Measurements from ENCODE around the gene RRAGB. TPM values are rescaled to one million over a fixed set of nuclear protein-coding genes. Genes with fewer than 3 reads are reported as not detected.
A peak's percentile ranks its signal among the peaks of the same experiment; 100 is the strongest.
"Not testable (repeated sequence)": the region's sequence is repeated elsewhere in the genome, so short reads cannot be mapped to it uniquely, and the experiment has no call there.

RRAGB gene
- total RNA-seq, 1 donor from 2014 or later = 27.8 TPM

DNA sequence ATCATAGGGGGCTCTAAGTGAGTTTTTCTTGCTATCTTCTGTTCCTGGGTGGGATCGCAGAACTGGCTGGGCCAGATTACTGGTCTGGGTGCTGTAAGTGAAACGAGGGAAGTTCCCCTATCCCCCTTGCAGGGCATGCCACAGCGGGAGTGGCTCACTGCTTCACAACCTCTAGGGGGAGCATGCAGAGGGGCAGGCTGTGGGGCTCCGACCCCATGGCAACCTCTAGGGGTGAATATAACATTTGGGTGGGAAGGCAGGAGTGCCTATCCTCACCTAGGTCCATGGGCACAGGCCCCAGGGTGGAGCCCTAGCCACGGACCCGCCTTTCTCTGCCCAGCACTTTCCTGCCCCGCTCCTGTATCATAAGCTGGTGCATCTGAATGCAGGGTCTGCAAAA, 1.7 kb upstream of the RRAGB start:
- Mint-ChIP-seq H3K27ac (no peak overlapping the region), H3K4me3 (no peak overlapping the region), H3K36me3 (peaks cover 5% of the 10 kb centered on the region), H3K4me1 (peaks cover 16% of the 10 kb centered on the region), H3K27me3 (ENCODE audit: low read depth) (no peaks in the 10 kb centered on the region), H3K9me3 (peaks cover 30% of the 10 kb centered on the region)
- no peak for DNase-seq (ENCODE audit: low spot score in 2 of 2, unreplicated experiment in 2 of 2)
- TF ChIP-seq, protein P1, sequence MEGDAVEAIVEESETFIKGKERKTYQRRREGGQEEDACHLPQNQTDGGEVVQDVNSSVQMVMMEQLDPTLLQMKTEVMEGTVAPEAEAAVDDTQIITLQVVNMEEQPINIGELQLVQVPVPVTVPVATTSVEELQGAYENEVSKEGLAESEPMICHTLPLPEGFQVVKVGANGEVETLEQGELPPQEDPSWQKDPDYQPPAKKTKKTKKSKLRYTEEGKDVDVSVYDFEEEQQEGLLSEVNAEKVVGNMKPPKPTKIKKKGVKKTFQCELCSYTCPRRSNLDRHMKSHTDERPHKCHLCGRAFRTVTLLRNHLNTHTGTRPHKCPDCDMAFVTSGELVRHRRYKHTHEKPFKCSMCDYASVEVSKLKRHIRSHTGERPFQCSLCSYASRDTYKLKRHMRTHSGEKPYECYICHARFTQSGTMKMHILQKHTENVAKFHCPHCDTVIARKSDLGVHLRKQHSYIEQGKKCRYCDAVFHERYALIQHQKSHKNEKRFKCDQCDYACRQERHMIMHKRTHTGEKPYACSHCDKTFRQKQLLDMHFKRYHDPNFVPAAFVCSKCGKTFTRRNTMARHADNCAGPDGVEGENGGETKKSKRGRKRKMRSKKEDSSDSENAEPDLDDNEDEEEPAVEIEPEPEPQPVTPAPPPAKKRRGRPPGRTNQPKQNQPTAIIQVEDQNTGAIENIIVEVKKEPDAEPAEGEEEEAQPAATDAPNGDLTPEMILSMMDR (IDR thresholded peaks at IDR 0.05; ENCODE audit: unreplicated experiment) = no peak

DNA sequence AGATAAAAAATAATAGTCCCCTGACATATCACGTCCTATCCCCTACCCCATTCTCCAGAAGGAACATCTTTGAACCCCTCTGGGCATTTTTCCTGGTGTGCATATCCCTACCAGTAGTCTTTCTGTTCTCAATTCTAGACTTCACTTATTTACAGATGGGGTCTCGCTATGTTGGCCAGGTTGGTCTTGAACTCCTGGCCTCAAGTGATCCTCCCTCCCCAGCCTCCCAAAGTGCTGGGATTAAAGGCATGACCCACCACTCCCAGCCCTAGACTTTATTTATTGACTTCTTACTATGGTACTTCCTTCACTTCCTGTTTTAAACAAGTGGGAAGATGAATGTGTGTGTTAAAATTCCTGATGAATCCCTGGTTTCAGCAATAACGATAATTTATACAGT, 612 bp upstream of the RRAGB start:
- Mint-ChIP-seq H3K27me3 (ENCODE audit: low read depth) (no peaks in the 10 kb centered on the region), H3K27ac (peak overlapping the region; percentile 73), H3K4me3 (peak overlapping the region; percentile 86), H3K36me3 (peaks cover 5% of the 10 kb centered on the region), H3K9me3 (peaks cover 26% of the 10 kb centered on the region), H3K4me1 (peaks cover 16% of the 10 kb centered on the region)
- no peak for DNase-seq (ENCODE audit: low spot score in 2 of 2, unreplicated experiment in 2 of 2)
- TF ChIP-seq, protein P1 (IDR thresholded peaks at IDR 0.05; ENCODE audit: unreplicated experiment) = no peak

DNA sequence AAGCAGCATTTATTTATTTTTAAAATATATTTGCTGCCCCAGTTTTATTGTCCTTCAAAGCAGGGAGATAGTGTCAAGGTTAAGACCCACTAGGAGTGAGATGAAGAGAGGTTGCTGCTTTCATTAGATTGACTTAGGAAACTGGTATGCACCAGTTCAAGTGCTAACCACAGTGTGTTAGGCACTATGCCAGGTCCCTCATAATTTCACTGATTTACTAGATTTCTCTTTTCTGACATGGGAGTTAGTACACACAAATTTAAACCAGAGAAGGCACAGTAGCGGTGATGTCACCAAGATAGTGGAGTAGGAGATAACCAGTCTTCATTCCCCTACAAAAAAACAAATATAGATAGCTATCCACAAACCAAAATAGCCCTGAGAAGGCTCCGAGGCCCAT, 14.3 kb downstream of the RRAGB start:
- TF ChIP-seq, protein P1 (IDR thresholded peaks at IDR 0.05; ENCODE audit: unreplicated experiment) = no peak
- Mint-ChIP-seq H3K4me1 (no peaks in the 10 kb centered on the region), H3K9me3 (peaks cover 46% of the 10 kb centered on the region), H3K4me3 (no peak overlapping the region), H3K36me3 (peaks cover 49% of the 10 kb centered on the region), H3K27ac (no peak overlapping the region), H3K27me3 (ENCODE audit: low read depth) (no peaks in the 10 kb centered on the region)
- DNase-seq (ENCODE audit: low spot score in 2 of 2, unreplicated experiment in 2 of 2) = no peak

DNA sequence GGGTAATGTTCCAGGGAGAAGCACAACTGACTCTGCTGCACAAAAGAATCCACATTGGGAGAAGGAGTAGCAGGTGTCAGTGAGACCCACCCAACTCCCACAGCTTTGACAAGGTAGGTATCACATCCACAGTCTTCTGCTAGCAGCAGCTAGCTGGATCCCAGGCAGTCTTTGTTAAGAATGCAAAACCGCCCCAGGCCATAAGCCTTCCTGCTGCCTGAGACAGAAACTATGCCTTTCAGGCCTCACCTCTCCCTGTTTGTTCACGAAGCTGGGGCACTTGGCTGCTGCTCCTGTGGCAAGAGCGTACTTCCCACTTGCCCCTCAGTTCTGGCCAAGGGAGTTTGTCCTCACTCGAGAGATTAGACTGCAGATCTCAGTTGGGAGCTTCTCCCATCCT, 21.4 kb downstream of the RRAGB start:
- Mint-ChIP-seq H3K27me3 (ENCODE audit: low read depth) (no peaks in the 10 kb centered on the region), H3K36me3 (peaks cover 33% of the 10 kb centered on the region), H3K4me1 (no peaks in the 10 kb centered on the region), H3K9me3 (peaks cover 36% of the 10 kb centered on the region), H3K27ac (no peak overlapping the region), H3K4me3 (no peak overlapping the region)
- TF ChIP-seq, protein P1 (IDR thresholded peaks at IDR 0.05; ENCODE audit: unreplicated experiment) = no peak
- DNase-seq (ENCODE audit: low spot score in 2 of 2, unreplicated experiment in 2 of 2) = no peak

DNA sequence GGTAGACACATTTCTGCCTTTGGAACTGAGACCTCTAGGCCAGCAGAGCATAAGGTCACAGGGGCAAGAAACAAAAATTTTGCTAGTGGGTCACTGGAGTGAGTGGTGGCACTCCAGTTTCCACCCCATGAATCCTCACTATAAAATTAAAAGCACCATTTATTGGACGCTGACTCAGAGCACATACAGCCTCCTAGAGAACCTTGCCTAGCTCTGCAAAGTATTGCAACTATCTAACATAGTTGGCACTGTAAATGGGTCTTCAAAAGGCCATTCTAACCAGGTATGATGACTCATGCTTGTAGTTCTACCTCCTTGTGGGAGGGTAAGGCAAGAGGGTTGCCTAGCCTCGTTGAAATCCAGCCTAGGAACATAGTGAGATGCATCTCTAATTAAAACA, 25.1 kb downstream of the RRAGB start:
- Mint-ChIP-seq H3K4me3 (no peak overlapping the region), H3K27me3 (ENCODE audit: low read depth) (no peaks in the 10 kb centered on the region), H3K27ac (no peak overlapping the region), H3K9me3 (peaks cover 30% of the 10 kb centered on the region), H3K4me1 (no peaks in the 10 kb centered on the region), H3K36me3 (peaks cover 29% of the 10 kb centered on the region)
- TF ChIP-seq, protein P1 (IDR thresholded peaks at IDR 0.05; ENCODE audit: unreplicated experiment) = no peak
- no peak for DNase-seq (ENCODE audit: low spot score in 2 of 2, unreplicated experiment in 2 of 2)

DNA sequence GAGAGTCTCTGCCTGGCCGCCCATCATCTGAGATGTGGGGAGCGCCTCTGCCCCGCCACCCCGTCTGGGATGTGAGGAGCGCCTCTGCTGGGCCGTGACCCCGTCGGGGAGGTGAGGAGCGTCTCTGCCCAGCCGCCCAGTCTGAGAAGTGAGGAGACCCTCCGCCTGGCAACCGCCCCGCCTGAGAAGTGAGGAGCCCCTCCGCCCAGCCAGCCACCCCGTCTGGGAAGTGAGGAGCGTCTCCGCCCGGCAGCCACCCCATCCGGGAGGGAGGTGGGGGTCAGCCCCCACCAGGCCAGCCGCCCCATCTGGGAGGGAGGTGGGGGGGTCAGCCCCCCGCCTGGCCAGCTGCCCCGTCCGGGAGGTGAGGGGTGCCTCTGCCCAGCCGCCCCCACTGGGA, 30.9 kb downstream of the RRAGB start:
- H3K4me1 Mint-ChIP-seq, H3K27ac Mint-ChIP-seq: not testable (repeated sequence)
- peaks cover 24% of the 10 kb centered on the region for H3K36me3 Mint-ChIP-seq

More for the DNA sequence above, 30.9 kb downstream of the RRAGB start:
- H3K9me3 Mint-ChIP-seq = peaks cover 33% of the 10 kb centered on the region
- not testable (repeated sequence) for H3K27me3 Mint-ChIP-seq (ENCODE audit: low read depth); DNase-seq (ENCODE audit: low spot score in 2 of 2, unreplicated experiment in 2 of 2); H3K4me3 Mint-ChIP-seq
